HT1080 (cell line): ENCODE results near the gene ATG10. TPM values are rescaled to one million over a fixed set of nuclear protein-coding genes. Genes with fewer than 3 reads are reported as not detected.
"Not testable (repeated sequence)": the region's sequence is repeated elsewhere in the genome, so short reads cannot be mapped to it uniquely, and the experiment has no call there.

Experiments
- DNase-seq: peaks from one replicate; pipeline ENCODE4 v3.0.0-alpha.2; 2015; ENCODE audit warnings: low read depth
- polyA plus RNA-seq, 2 experiments: library from polyadenylated mRNA; depleted of rRNA; stranded (reverse); fragments of >200 nt; gene quantifications; 2 replicates each; pipeline ENCODE4 v1.2.3, GENCODE V29; 2015
- total RNA-seq: library from RNA; depleted of rRNA; stranded (reverse); fragments of >200 nt; shearing (Covaris generic); gene quantifications from 2 replicates; pipeline ENCODE4 v1.2.3, GENCODE V29; 2014; rRNA removed

ATG10 gene
- total RNA-seq = 2.2 and 4.5 TPM in 2 replicates
- 6.2 and 6.7 TPM in 2 replicates for polyA plus RNA-seq (2015; cell fraction: cytosol; rRNA removed)
- 4.6 and 5.3 TPM in 2 replicates for polyA plus RNA-seq (2015; cell fraction: nucleus; rRNA removed)

DNA sequence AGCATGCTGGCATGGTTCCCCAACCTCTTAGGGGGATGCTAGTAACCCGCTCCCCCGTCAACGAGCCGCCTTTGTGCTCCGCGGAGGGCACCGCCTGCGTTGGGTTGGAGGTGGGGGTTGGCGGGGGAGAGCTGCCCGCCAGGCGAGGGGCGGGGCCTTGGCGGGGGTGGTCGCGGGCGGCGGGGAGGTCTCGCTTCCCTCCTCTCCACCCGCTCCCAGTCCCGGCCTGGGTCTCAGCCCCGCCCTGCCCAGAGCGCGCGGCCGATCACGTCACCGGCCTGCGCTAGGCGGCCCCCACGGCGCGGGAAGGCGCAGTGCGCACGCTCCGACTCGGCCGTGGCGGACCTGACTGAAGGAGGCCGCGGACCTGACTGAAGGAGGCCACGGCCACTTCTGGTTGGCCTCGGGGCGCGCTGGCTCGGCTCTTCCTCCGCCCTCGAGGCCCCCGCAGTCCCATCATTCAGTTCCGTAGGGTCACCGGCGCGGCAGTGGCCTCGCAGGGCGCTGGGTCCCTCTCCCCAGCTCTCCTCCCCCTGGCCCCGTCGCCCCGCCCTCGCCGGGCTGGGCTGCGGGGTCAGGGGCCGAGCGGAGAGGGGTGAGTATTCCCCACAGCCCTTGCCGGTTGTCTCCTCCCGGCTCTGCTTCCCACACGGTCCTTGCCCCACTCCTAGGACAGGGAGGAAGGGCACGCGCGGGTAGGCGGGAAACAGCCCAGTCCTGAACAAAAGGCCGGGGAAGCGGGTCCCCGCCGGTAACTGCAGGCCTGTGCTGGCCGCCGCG, at the start of gene ATG10:
Gene ATG10 (plus strand): TSS at position 312 of the 780 bp plus-strand sequence. CDS start 15,548 bp downstream, outside the sequence.
- peak; percentile 90 for DNase-seq

DNA sequence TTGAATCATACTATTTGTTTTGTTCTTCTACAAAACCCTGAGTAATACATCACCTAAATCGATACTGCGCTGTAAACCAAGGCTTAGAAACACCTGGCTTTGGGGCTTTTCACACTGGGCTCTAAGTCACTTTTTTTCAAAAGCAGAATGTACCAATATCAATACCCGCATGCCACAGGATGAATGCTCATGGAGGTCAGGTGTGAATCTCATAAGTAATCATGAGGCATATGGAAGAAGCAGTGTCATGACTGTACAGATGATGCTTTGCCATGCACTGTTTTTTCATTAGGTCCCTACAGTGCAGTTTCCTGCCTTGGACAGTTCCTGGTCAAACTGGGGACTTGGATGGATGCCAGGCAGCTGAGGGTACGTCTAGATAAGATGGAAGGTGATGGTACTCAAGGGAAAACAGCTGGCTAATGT, 49.0 kb upstream of the ATG10 start:
- DNase-seq = no peak

DNA sequence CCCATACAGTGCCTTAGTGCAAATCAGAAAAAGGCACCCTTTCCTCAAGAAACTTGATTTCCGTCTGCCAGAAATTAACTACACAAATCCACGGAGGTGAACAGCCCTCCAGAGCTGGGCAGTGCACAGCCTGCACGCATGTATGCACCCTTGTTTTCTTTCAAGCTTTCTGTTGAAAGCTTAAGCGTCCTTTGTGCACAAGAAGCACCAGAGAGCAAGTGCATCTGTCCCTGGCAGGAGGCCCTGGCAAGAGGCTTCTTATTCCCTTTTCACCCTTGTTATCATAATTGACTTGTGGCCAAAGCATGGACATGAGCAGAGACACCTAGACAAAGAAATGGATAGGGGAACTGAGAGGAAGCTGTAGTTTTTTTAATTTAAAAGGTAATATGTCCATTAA, 47.4 kb upstream of the ATG10 start:
- no peak for DNase-seq

DNA sequence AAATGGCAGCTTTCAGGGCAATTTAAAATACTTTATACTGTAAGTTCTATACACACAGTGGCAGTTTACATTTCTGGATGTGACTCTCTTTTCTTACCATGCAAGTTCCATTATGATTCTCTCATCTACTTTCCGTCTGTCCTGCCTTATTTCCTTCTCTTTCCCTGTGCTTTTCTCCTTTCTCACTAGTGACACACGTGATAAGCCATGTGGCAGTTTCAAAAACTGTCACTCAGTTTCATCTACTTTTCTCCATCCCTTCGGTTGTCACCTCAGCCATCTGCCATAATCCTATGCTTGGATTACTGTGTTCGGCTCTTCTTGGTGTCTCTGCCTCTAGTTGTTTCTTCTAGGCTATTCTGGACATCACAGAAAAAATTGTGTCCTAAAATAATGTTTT, 46.8 kb upstream of the ATG10 start:
- no peak for DNase-seq

DNA sequence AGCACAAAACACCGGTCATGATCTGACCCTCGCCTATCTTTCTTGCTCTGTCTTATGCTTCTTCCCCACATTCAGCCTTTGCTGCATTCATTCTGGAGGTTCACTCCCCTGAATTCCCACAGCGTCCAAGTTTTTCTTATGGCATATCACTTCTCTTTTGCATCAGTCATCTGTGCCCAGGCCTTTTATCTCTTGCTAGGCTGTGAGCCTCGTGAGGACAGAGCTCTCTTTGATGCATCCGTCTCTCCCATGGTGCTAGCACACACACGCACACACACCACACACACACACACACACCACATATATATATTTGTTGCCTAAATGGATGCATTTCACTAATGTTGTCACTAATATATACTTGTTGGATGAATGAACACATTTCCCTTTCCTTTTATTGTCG, 45.8 kb upstream of the ATG10 start:
- no peak for DNase-seq

DNA sequence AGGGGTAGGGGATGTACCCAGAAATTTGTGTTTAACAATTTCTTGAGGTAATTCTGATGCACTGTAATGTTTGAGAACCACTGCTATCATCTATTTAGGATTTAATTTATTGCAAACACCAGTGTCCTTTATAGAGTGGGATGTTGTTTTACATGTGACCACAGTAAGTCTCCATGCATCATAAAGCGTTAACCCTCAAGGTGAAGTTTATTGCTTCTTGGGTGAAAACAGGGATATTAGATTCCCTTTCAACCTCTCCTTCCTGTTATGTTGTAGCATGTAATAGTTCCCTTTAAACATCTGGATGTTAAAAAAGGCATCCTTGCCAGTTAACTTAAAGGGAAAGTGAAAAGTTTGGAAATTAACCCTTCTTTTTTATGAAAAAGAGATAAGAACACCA, 35.8 kb upstream of the ATG10 start:
- DNase-seq = no peak

DNA sequence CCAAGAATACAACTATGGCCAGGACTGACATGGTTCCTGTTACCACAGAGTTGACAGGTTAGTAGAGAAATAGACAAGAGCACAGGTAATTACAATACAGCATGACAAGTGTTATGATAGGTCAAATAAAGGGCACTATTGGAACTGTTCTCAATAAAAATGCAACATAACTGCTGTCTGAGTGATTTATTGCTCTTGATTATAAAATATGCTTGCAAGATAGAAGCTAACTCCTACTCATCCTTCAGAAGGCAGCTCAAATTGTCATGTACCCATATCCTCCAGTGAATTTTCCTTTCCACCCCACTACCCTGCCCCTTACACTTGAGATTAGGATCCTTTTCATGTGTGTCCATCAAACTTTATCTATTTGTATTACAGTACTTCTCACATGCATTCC, 35.1 kb upstream of the ATG10 start:
- DNase-seq = no peak

DNA sequence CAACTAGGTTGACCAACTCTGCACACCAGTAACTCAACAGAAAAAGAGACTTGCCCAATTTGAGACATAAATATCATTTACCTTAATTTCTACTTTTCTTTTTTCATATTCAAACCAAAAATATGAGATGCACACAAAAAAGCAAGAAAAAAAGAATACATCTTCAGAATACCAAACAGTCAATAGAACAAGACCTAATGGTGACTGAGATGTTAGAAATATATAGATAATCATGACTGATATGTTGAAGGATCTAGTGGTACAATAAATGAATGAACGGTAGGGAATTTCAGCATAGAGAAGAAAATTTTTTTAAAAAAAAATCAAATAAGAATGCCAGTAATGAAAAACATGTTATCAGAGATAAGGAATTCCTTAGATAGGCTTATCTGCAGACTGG, 29.1 kb upstream of the ATG10 start:
- no peak for DNase-seq

DNA sequence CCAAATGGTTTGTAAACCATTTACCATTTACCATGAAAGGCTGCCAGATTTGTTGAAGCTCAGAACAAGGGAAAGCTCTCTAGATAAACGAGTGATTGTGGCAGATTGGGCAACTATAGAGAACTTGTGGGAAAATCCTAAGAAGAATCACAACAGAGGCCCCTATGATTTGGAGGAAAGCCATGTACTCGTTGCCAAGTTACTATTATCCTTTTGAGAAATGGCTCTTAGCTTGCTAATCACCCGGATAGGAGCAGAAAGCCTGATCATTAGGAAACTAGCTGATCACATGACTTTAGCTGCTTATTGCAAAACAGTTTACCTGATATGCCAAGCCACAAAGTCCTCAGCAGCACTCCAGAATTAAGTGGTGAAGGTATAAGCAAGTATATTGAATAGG, 23.5 kb upstream of the ATG10 start:
- no peak for DNase-seq

DNA sequence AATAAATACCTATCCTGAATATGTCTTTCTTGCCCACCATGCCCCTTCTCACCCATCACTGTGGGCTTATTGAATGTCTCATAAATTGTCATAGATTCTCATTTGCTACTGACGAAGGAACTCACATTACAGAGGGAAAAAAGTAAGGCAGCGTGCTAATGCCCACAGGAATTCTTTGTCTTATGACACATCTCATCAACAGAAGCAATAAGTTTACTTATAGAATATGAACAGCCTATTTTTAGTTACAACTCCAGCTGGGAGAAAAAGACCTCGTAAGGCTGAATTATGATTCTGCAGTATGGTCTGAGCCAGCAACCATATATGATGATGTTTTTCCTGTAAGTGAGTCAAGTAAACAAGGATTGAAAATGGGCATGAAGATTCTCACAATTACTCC, 22.4 kb upstream of the ATG10 start:
- DNase-seq = no peak

DNA sequence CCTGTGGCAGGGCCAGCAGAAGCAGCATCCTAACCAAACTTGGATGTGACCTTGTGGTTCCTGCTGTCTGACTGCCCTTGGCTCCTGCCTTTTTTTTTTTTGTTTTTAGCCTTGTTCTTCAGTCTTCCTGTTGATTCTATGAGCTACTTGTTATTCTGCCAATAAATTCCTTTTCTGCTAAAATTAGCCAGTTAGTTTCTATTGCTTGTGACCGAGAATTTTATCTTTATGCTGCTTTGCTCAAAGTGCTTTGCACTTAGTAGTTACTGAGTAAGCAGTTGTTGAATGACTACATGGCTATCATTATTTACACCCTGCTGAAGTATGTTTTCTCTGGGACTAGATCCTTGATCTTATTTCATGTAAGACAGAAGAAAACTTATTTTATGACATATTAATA, 20.8 kb upstream of the ATG10 start:
- DNase-seq = no peak

DNA sequence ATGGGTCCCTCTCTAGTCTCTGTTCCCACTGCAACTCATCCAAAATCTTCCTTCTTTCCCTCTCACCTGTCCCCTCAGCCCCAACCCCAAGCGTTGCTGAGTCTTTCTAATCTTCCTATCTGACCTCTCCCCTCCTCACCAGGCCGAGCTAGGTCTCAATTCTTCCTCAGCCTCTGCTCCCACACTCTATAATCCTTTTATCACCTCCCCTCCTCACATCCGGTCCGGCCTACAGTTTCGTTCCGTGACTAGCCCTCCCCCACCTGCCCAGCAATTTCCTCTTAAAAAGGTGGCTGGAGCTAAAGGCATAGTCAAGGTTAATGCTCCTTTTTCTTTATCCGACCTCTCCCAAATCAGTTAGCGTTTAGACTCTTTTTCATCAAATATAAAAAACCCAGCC, 17.0 kb upstream of the ATG10 start:
- not testable (repeated sequence) for DNase-seq

DNA sequence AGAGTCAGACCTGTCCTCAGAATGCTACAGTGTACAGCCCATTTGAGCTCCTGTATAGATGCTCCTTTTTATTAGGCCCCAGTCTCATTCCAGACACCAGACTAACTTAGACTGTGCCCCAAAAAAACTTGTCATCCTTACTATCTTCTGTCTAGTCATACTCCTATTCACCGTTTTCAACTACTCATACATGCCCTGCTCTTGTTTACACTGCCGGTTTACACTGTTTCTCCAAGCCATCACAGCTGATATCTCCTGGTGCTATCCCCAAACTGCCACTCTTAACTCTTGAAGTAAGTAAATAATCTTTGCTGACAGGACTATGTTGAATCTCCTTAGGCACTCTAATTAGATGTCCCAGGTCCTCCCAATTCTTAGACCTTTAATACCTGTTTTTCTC, 13.7 kb upstream of the ATG10 start:
- not testable (repeated sequence) for DNase-seq

DNA sequence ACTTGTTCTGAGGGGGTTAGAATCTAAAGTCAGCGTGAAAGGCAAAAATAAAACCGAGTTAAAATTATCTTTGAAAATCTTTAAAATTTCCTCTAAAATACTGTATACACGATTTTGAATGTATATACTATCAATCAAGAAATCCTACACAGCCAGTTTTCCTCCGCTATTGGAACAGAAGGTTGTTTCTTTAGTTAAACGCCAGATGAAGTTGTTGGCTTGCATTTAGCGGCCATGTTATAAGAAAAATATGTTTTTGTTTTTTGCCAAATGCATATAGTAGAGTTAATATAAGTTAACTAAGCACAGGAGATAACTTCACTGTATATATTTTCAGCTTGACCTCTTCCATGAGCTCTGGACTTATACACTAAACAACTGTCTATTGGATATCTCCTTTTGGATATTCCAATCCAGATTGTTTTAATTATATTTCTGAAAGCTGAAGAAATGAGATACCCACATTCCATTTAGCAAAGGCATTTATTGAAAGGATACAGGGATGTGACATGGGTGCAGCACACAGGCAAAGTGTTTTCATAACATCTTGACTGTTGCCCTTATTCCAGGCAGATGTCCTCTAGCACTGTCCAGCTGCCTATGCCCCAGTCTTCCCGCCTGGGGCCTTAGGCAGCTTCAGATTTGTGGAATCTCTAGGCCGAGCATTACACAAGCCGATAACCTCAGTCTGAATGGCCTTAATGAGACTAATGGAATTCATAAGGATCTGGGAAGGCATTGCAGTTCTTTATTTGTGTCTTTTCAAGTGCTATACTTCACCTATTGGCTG, 10.0 kb upstream of the ATG10 start:
- no peak for DNase-seq

DNA sequence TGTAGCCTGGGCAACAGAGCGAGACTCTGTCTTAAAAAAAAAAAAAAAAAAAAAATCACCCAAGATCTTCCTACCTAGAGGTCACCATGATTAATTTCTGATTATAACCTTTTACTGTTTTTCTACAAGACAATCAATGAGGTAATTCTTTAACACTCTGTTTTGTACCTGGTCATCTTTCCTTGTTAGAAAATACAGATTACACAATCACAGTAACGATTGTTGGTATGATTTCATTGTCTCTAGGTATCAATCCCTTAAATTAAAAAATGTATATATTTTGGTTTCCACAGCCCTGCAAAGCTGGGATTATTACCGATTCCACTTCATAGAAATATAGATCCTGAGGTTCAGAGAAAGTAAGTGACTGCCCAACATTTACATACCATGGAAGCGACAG, 8.3 kb upstream of the ATG10 start:
- no peak for DNase-seq

DNA sequence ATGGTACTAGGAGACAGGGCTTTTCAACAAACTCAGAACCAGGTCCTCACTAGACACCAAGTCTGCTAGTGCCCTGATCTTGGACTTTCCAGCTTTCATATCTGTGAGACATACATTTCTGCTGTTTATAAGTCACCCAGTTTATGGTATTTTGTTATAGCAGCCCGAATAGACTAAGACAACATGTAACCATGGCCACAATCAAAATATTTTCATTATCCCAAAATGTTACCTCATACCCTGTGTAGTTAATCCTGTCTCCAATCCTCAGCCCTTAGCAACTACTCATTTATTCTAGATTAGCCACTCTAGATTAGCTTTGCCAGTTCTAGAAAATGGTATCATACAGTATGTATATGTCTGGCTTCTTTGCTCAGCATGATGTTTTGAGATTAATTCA, 6.3 kb upstream of the ATG10 start:
- DNase-seq = peak; percentile 5

DNA sequence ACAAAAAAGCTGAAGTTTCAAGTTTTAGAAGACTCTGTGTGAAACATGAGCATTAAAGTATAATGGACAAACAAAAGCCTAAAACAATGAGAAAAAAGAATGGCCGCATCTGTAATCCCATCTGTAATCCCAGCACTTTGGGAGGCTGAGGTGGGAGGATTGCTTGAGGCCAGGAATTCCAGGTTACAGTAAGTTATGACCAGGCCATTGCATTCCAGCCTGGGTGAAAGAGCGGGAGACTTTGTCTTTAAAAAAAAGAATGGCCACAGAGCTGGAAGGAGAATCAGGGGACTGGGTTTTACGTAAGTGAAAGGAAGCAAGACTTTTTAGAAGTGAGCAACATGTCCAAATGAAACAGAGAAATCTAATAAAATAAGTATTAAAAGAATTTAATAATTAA, 2.6 kb upstream of the ATG10 start:
- DNase-seq = no peak

DNA sequence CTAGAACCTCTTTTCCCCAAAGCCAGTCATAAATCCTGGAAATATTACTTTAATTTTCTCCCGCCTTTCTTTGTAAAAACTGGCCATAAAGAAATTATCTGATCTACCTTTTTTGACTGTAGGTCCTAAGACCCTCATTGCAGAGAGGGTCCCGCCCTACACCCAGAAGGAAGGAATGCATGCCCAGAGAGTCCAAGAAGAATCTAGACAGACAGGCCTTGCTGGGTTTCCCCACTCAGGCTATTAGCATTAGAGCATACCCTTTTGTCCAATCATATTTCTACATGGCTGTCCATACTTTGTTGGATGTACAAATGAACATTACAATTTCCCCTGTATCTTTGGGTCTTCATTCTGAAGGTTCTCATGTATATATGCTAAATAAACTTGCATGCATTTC, 1.9 kb upstream of the ATG10 start:
- DNase-seq = no peak

DNA sequence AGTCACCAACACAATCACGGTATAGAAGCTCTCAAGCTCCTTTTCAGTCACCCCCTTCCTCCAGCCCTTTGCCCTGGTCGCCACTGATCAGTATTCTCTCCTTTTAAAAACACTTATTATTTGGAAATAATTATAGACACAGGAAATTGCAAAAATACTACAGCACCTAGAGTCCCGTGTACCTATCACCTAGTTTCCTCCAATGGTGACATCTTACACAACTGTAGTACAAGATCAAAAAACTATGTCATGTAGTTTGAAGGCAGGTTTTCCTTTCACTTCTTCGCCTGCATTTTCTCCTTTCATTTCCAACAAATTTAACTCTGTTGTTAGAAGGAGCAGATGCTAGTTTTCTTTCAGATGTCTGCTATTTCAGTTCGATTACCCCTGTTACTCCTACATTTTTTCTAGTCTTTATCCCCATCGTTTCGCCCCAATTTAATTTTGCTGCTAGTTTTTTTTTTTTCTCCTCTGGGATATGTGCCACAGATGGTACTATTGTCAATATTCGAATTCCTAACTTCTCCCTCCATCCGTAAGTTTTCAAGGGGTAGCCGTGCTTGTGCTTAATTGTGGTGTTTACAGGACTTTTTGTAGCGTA, 612 bp upstream of the ATG10 start:
- DNase-seq = peak; percentile 38

DNA sequence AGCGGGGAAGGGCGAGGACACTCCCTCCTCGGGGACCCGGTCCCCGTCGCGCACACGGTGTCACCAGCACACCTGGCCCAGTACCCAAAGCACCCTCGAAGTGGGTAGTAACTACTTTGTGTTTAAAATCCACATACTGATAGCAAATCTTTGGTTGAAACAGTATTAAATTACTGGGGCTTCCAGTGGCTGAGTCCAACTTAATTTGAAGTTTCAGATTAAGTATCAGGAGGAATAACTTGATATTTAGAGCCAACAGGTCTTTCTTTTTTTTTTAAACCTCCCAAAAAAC, 615 bp downstream of the ATG10 start:
- DNase-seq = no peak

DNA sequence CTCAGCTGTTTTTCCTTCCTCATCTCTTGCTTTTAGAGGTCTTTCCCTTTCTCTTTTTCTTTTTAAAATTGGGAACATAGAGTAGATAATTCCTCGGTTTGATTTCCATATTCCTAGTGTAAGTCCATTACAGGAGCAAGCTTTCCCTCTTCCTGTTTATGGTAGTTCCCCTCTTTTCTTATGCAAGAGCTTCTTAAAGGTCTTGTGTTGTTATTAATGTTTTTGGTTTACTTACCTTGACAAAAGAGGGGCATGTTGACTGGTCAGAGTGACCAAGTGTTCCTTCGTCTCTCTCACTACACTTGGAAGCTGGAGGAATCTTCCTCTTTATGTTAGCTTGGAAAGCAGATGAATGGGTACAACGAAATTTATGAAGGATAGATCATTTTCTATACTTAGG, 8.3 kb downstream of the ATG10 start:
- no peak for DNase-seq

DNA sequence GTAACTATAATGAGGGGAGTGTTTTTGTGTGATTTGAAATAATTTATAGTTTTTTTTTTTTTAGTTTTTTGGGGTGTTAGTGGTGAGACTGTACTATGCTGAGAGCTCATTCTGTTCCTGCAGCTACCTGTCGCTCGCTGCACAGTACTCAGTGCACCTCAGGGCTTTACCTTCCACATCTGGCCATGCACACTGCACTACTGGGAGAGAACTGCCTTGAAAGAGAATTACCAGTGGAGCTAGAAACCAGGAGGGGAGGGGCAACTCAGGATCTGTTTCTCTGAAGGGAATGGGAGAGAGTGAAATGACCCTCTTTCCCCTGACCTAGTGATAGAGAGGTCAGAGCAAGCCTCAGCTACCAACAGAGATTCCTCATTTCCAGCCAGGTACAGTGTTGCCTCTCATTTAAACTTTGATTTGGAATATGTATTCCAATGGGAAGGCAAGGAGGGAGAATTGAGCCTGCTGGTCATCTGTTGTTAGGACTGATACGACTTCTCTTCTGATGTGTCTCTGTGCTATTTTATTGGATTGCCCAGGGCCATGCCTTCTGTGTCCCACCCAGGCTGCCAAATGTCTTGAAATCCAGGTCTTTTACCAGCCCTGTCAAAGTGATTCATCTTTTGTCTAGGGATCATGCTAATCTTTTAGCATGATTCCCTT, 8.9 kb downstream of the ATG10 start:
- no peak for DNase-seq
